GM18870 (cell line): ENCODE data around the gene TJP3.
A peak's percentile ranks its signal among the peaks of the same experiment; 100 is the strongest.

Source experiments
- ATAC-seq: cut with Tn5 transposase; IDR thresholded peaks from one replicate; pipeline ENCODE4 v1.9.1; 2021; ENCODE audit warnings: moderate library complexity; ENCODE audit not compliant: unreplicated experiment

The TJP3 gene

DNA sequence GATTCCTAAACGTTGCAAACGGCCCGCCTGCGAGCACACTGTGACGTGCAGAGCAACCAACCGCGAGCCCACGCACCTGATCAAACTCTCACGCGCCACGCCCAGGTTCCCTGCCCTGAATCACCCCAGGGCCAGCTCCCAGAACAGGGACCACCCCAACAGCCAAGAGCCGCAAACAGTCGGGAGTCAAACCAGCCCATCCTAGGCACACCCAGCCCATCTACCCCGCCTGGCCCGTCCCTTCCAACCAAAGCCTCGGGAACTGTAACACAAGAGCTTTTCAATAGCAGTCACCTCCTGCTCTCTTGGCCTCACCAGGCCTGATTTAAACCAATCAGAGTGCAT is 16.8 kb upstream of the TJP3 start:
- no peak for ATAC-seq

DNA sequence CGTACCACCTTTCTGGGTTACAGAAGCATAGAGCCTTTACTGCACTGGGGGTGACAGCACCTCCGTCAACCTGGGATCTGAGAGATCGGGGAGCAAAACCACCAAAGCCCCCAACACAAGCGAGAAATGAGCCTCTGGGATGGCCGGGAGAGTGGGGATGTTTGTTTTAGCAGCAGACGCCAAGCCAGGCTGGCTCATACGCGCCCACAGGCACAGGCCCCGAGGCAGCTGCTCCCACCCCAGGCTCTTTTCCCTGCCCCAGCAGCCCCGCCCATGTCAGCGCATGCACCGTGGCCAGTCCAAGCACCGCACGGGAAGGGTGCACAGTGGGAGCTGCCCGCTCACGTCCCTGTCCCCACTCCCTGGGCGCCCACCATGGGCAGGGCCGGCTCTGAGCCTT is 16.5 kb upstream of the TJP3 start:
- no peak for ATAC-seq

- ATAC-seq: no peak
Measured at GRCh38 chr19:3692141-3693024, 15.8 kb upstream of the TJP3 start.

DNA sequence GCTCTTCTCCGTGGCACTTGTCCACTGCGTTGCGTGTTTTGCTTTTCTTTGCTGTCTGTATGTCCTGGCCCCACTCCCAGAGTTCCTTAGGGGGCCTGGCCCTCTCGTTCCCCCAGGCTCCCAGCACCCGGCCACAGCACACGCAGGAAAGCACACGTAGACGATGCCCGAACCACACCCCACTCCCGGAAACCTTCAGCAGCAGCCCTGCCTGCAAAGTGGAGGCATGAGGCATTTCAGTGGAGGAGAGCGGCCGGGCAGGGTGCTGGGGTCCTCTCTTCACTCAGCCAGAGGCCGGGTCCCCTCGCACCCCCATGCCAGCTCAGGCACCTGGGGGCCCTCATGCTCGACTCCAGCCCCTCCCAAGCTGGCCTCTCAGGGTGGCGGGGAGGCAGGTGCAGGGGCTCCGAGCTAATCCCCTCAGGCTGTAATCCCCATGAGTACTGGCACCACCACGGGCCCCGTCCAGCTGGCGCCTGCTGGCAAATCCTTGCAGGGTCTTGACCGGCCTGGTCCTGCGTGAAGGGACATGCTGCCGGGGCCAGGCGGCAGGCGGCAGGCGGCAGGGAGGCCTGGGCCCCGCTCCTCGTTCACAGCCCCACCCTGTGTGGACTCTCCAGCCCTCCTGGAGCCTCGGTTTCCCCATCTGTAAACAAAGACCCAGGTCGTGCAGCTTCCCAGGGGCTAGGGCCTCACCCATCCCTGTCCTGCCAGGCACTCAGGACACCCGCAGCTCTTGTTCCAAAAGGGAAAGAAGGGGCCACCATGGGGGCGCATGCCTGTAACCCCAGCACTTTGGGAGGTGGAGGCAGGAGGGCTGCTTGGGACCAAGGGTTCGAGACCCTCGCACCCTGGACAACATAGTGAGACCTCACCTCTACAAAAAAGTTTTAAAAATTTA is 14.9 kb upstream of the TJP3 start:
- ATAC-seq: no peak

DNA sequence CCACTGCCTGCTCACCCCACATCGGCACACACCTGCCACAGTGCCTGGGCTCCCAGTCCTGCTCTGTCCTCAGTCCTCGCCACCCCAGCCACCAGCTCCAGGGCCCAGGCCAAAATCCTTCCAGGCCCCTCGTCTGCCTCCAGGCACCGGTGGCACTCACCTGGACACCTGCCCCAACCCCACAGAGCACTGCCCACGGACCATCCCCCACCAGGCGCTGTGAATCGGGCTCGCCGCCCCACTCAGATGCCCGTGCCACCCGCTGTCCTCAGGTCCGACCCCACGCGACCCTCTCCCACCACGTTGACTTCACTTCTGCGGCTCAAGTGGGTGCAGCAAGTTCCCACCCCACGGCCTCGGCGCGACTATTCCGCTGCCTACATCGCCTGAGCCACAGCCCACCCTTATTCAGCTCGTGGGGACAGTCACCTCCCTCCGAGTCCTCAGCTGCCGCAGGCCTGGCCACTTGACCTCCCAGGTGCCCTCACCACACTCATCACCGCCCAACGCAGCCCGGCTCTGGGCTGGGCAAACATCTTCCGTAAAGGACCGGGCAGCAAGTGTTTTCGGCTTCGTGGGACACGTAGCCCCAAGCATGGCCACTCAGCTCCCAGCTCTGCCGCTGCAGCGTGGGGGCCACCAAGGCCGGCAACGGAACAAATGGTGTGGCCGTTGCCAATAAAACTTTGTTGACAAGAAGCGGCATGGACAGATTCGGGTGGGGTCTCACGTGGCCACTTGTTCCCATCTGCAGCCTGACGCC is 13.6 kb upstream of the TJP3 start:
- no peak for ATAC-seq

- no peak for ATAC-seq
Measured at GRCh38 chr19:3695124-3695733, 13.0 kb upstream of the TJP3 start.

- no peak for ATAC-seq
Measured at GRCh38 chr19:3695986-3696659, 12.1 kb upstream of the TJP3 start.

DNA sequence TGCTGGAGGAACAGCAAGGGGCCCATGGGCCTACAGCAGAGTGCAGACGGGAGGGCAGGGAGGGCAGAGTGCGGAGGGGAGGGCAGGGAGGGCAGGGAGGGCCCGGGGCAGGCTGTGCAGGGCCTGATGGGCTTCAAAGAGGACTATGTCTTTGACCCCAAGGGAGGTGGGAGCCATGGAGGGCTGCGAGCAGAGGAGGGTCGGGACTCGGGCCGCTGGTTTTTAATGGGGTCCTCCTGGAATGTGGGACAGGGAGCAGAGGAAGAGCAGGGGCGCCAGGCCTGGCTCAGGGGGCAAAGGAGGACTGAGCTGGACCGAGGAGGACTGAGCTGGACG is 11.6 kb upstream of the TJP3 start:
- no peak for ATAC-seq

DNA sequence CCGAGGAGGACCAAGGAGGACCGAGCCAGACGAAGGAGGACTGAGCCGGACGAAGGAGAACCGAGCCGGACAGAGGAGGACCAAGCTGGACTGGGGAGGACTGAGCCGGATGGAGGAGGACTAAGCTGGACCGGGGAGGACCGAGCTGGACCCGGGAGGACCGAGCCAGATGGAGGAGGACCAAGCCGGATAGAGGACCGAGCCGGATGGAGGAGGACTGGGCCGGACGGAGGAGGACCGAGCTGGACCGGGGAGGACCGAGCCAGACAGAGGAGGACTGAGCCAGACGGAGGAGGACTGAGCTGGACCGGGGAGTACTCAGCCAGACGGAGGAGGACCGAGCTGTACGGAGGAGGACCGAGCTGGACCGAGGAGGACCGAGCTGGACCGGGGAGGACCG is 11.1 kb upstream of the TJP3 start:
- no peak for ATAC-seq

DNA sequence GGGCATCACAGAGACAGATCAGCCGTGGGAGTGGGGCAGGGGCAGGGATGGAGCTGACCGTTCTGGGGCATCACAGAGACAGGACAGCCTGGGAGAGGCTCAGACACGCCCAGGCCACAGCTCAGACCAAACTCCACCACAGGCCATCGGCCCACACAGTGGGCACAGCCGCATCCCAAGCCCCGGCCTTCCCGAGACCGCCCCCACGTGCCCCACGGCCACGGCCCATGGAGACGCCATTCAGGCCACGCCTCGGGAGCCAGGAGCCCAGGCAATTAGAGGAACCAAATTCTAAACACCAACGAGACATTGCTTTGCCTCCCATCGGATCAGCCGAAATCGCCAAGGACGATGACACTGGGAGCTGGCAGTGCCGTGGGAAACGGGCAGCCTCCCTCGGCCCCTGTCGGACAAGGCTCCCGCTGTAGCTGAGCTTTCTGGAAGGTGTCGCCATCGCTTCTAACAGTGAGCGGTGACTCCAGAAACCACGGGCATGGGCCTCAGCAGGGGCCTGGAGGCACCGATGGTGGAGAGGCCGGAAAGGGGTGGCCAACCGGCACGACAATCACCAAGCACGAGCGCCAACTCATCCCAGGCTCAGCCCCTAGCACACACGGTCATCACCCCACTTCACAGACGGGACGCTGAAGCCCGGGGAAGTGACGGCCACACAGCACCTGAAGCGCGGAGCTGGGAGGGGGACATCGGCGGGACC is 10.4 kb upstream of the TJP3 start:
- ATAC-seq: no peak

DNA sequence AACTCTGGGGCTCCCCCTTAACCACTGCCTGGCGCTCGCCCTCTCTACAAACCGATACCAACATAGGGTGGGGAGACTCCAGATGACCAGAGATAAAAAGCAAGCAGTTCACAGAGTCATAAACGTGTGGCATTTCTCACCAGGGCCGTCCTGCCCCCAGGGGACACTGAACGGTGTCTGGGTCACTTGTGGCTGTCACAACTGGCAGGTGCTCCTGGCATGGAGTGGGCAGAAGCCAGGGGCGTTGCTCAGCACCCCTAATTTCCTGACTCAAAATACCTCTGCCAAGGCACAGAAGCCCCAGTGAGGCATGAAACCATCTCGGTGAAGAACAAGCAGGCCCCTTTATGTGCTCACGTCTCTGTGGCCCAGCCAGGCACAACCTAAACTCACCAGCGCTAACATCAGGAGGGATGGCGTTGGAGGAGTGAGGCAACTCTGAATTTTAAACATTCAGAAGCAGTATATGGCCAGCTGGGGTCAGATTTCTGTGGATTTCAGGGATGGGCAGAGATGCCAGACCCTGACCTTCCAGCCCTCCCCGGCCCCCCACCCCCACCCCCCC is 9.7 kb upstream of the TJP3 start:
- ATAC-seq: no peak

- no peak for ATAC-seq
Measured at GRCh38 chr19:3698974-3699740, 9.0 kb upstream of the TJP3 start.

GRCh38 chr19:3699741-3700241 is 8.4 kb upstream of the TJP3 start:
- ATAC-seq: no peak

DNA sequence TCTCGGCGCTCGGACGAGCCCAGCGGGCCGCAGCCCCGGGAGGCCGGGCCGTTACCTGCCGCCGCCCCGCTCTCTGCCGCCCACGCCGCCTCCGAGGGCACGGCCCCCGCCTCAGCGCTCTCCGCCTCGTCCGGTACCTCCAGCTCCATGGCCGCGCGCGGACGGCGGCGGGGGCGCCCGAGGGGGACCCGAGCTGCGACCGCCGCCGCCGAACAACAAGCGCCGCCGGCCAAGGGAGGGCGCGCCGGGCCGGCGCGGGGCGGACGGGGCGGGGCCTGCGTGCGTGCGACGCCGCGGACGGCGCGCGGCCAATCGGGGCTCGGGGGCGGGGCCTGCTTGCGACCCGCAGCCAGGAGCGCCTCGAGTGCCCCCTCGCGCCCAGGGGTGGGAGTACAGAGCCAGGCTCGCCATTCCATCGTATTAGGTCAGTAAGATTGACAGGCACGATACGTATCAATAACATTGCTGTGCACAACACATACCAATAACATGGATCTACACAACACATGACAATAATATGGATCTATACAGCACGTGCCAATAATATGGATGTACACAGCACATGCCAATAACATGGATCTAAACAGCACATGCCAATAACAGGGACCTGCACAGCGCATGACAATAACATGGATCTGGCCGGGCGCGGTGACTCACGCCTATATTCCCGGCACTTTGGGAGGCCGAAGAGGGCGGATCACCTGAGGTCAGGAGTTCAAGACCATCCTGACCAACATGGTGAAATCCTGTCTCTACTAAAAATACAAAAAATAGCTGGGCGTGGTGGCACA is 7.7 kb upstream of the TJP3 start, which contains the start of gene PIP5K1C:
Gene PIP5K1C (minus strand): TSS at position 227 of the 791 bp plus-strand sequence. CDS start 78 bp downstream, at position 149.
- peak; percentile 52 for ATAC-seq

DNA sequence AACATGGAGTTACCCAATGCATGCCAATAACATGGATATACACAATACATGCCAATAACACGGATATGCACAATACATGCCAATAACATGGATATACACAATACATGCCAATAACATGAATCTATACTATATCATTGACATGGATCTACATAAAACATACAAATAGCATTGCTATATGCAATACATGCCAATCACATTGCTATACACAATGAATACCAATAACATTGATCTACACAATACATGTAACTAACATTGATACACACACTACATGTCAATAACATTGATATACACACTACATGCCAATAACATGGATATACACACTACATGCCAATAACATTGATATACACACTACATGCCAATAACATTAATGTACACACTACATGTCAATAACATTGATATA is 7.0 kb upstream of the TJP3 start:
- ATAC-seq: no peak

DNA sequence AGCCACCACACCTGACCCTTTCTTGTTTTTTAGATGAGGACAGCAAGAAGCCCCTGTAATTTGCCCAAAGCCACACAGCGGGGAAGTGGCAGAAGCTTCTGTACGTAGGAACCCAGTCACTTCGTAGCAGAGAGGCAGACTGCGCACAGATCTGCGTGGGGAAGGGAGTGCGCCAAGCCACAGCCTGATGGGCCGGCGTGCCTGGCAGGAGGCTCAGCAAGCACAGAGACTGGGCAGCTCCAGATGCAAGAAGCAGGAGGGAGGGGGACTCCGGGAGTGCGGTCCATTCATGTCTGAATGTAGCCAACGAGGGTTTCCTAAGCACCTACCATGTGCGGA is 347 bp upstream of the TJP3 start:
- ATAC-seq: no peak

DNA sequence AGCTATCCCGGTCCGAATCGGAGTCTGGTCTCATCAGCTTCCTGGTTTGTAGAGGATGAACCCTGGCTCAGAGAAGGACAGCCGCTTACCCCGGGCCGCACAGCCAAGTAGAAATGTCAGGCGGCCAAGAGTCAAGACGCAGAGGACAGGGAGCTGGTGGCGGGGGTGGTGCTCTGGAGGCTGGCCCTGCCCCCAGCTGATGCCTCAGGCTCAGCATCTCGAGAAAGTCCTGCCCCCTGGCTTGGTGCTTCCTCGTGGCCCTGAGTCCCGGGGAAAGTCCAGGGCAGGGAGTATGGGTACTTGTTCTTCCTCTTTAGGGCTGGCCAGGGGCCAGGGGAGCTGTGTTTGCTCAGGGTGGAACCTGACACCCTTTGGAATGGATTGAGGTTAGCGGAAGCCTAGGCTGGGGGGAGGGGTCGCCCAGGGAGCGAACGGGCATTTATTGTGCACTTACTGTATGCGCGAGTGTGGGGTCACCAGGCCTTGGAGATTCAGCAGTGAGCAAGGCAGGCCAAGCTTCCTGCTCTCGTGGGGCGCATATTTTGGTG is 2.2 kb downstream of the TJP3 start:
- no peak for ATAC-seq
